Activated B cell treated with CpG ODN at 0.5 μM for 24 hours (primary cell): ENCODE results near the gene PACRG. TPM values are rescaled to one million over a fixed set of nuclear protein-coding genes. Genes with fewer than 3 reads are reported as not detected.

Source experiments
- ATAC-seq: fragments of 200-7000 bp; cut with Tn5 transposase; one replicate; pipeline ENCODE4 v1.10.0; 2021; ENCODE audit warnings: low read depth, mild to moderate bottlenecking, moderate library complexity
- CTCF ChIA-PET: fragments of 350-600 bp; sonication (Branson Sonifier 250); formaldehyde crosslinking; loops from one replicate; lab custom pipeline; 2021; ENCODE audit warnings: antibody characterized with exemption; lab: Charles Lee
- POLR2A ChIA-PET: fragments of 350-600 bp; sonication (Branson Sonifier 250); formaldehyde crosslinking; loops from one replicate; lab custom pipeline; 2021; ENCODE audit warnings: antibody characterized with exemption; lab: Charles Lee
- DNase-seq: peaks from one replicate; pipeline ENCODE4 v3.0.0; 2022
- H3K27ac Mint-ChIP-seq: one replicate; pipeline ENCODE4 v1.8.0; 2020; ENCODE audit warnings: mixed read lengths
- H3K27me3 Mint-ChIP-seq: one replicate; pipeline ENCODE4 v1.8.0; 2021; ENCODE audit warnings: mixed read lengths
- H3K36me3 Mint-ChIP-seq: one replicate; pipeline ENCODE4 v1.8.0; 2021; ENCODE audit warnings: low read depth, mixed read lengths
- H3K4me1 Mint-ChIP-seq: one replicate; pipeline ENCODE4 v1.8.0; 2021; ENCODE audit warnings: mixed read lengths
- H3K4me3 Mint-ChIP-seq: one replicate; pipeline ENCODE4 v1.8.0; 2020; ENCODE audit warnings: mild to moderate bottlenecking, mixed read lengths
- H3K9me3 Mint-ChIP-seq: one replicate; pipeline ENCODE4 v1.8.0; 2020; ENCODE audit warnings: mixed read lengths
- CTCF ChIP-seq: fragments of 200-600 bp; IDR thresholded peaks from one replicate; pipeline ENCODE4 v1.8.0; 2022; ENCODE audit warnings: antibody characterized with exemption, mild to moderate bottlenecking
- intact Hi-C: fragments of 100-400 bp; cut with micrococcal nuclease; formaldehyde crosslinking; loops from one replicate; pipeline ENCODE4 v1.15.1; 2024
- total RNA-seq: library from RNA; stranded (reverse); gene quantifications from 2 replicates; pipeline ENCODE4 v1.2.3, GENCODE V29; 2022

PACRG gene
- total RNA-seq, 1 donor from 2014 or later = not detected

- no peak overlapping the region for H3K4me3 Mint-ChIP-seq
- POLR2A ChIA-PET = no interaction called here
- intact Hi-C loops = no loop called here
- H3K27me3 Mint-ChIP-seq = no peaks in the 10 kb centered on the region
- no peaks in the 10 kb centered on the region for H3K4me1 Mint-ChIP-seq
- DNase-seq (no peak), ATAC-seq (no peak)
- no peak overlapping the region for H3K27ac Mint-ChIP-seq
- H3K9me3 Mint-ChIP-seq = peaks cover 4% of the 10 kb centered on the region
- CTCF ChIA-PET = no interaction called here
- no peaks in the 10 kb centered on the region for H3K36me3 Mint-ChIP-seq
- no peak for TF ChIP-seq CTCF
Measured at GRCh38 chr6:163030980-163031379, 303.2 kb downstream of the PACRG start.

GRCh38 chr6:163031931-163032330 is 304.2 kb downstream of the PACRG start:
- H3K9me3 Mint-ChIP-seq = peaks cover 2% of the 10 kb centered on the region
- no peak overlapping the region for H3K4me3 Mint-ChIP-seq
- CTCF ChIA-PET = no interaction called here
- no peaks in the 10 kb centered on the region for H3K4me1 Mint-ChIP-seq
- no peaks in the 10 kb centered on the region for H3K36me3 Mint-ChIP-seq
- ATAC-seq (no peak), DNase-seq (no peak)
- H3K27ac Mint-ChIP-seq = no peak overlapping the region
- intact Hi-C loops = no loop called here
- no peak for TF ChIP-seq CTCF
- H3K27me3 Mint-ChIP-seq = no peaks in the 10 kb centered on the region
- POLR2A ChIA-PET = no interaction called here

- ChIA-PET CTCF (no interaction called here), POLR2A (no interaction called here)
- peaks cover 2% of the 10 kb centered on the region for H3K9me3 Mint-ChIP-seq
- ATAC-seq (no peak), DNase-seq (no peak)
- no peaks in the 10 kb centered on the region for H3K4me1 Mint-ChIP-seq
- intact Hi-C loops = no loop called here
- H3K27me3 Mint-ChIP-seq = no peaks in the 10 kb centered on the region
- H3K36me3 Mint-ChIP-seq = no peaks in the 10 kb centered on the region
- no peak overlapping the region for H3K4me3 Mint-ChIP-seq
- H3K27ac Mint-ChIP-seq = no peak overlapping the region
- TF ChIP-seq CTCF = no peak
Measured at GRCh38 chr6:163036160-163036645, 308.4 kb downstream of the PACRG start.

GRCh38 chr6:163038317-163038716 is 310.5 kb downstream of the PACRG start:
- ATAC-seq = no peak
- DNase-seq = no peak
- Mint-ChIP-seq H3K9me3 (peaks cover 2% of the 10 kb centered on the region), H3K27me3 (no peaks in the 10 kb centered on the region), H3K4me1 (no peaks in the 10 kb centered on the region), H3K27ac (no peak overlapping the region), H3K4me3 (no peak overlapping the region), H3K36me3 (no peaks in the 10 kb centered on the region)
- POLR2A ChIA-PET = no interaction called here
- CTCF ChIA-PET = no interaction called here
- no peak for TF ChIP-seq CTCF
- intact Hi-C loops = no loop called here

- H3K27ac Mint-ChIP-seq = no peak overlapping the region
- no peak overlapping the region for H3K4me3 Mint-ChIP-seq
- CTCF ChIA-PET = no interaction called here
- no peak for TF ChIP-seq CTCF
- ATAC-seq (no peak), DNase-seq (no peak)
- intact Hi-C loops = no loop called here
- POLR2A ChIA-PET = no interaction called here
- no peaks in the 10 kb centered on the region for H3K36me3 Mint-ChIP-seq
- no peaks in the 10 kb centered on the region for H3K4me1 Mint-ChIP-seq
- peaks cover 2% of the 10 kb centered on the region for H3K9me3 Mint-ChIP-seq
- no peaks in the 10 kb centered on the region for H3K27me3 Mint-ChIP-seq
Measured at GRCh38 chr6:163048345-163048744, 320.6 kb downstream of the PACRG start.
